Epithelial cell of prostate (primary cell): ENCODE measurements around the gene TMEM37.

Experiments
- DNase-seq: peaks from one replicate; pipeline ENCODE4 v3.0.0-alpha.2; 2011; ENCODE audit warnings: low read depth, low spot score
- H3K27ac ChIP-seq: fragments of 450-650 bp; 2 replicates; pipeline ENCODE4 v1.5.1; 2017; ENCODE audit warnings: mild to moderate bottlenecking

The TMEM37 gene

DNA sequence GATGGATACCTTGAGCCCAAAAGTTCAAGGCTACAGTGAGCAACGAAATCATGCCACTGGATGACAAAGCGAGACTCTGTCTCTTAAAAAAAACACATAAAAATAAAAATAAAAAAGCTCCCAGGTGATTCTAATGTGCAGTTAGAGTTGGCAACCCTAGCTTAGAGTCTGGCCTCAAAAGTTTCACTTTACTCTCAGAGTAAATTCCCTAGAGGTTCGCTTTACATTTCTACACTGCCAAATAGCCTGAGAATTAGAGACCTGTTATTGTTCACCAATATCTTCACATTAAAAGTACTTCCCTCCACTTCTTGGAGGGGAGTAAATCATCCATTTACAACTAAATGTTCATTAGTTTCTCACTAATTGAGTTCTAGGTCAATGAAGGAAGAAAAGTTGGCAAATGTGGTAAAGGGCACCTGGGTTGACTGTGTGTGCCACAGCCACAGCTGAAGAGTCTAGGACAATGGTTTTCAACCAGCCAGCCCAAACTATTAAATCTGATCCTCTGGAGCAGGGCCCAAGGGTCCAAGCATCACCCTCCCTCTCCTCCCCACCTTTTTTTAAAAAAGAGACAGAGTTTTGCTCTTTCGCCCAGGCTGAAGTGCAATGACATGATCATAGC is 15.2 kb upstream of the TMEM37 start:
- no peak for DNase-seq
- no peak overlapping the region for H3K27ac ChIP-seq

DNA sequence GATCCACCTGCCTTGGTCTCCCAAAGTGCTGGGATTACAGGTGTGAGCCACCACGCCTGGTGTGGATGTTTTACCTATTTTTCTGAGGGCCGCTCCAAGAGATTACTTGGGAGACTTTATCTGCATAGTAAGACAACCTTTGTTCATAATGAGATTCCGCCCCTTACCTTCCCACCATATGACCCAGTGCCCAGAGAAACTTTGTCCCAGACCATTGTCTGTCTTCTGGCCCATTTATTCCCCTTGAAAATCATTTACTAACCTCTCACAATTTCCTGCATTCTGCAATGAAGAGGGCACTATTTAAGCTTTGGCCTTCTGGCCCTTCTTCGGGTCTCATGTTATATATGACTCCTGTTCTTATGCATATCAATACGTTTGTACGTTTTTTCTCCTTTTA is 13.7 kb upstream of the TMEM37 start:
- no peak for DNase-seq

DNA sequence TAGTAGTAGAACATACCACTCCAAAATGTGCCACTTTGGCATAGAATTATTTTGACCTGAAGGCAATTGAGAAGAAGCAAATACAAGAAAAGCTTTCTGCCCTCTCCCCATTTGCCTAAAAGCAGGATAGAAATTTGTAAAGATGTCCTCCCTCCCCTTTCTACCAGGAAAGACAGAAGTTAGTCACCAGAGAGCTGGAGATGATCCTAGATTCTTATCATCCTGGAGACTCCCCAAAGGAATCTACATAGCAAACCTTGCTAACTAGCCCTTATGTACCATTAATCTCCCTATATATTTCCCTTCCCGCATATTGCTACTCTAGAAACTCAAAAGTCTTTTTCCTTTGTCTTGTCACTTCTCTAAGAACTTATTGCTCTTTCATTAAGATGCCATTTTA is 12.6 kb upstream of the TMEM37 start:
- no peak for DNase-seq
- H3K27ac ChIP-seq, result no peak overlapping the region

More for the DNA sequence above, 13.7 kb upstream of the TMEM37 start:
- no peak overlapping the region for H3K27ac ChIP-seq

DNA sequence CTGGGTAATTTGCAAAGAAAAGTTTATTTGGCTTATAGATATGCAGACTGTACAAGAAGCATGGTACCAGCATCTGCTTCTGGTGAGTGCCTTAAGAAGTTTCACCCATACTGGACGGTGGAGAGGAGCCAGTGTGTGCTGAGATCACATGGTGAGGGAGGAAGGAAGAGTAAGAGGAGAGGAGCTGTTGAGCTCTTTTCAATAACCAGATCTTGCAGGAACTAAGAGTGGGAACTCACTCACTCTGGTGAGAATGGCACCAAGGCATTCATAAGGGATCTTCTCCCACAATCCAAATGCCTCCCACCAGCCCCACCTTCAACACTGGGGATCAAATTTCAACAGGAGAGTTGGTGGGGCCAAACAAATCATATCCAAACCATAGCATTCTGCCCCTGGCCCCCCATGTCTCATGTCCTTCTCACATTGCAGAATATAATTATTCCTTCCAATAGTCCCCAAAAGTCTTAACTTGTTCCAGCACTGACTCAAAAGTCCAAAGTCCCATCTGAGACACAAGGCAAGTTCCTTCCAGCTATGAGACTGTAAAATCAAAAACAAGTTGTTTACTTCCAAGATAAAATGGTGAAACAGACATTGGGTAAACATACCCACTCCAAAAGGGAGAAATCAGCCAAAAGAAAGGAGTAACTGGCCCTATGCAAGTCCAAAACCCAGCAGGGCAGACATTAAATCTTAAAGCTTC is 11.7 kb upstream of the TMEM37 start:
- no peak for DNase-seq
- H3K27ac ChIP-seq, result no peak overlapping the region

DNA sequence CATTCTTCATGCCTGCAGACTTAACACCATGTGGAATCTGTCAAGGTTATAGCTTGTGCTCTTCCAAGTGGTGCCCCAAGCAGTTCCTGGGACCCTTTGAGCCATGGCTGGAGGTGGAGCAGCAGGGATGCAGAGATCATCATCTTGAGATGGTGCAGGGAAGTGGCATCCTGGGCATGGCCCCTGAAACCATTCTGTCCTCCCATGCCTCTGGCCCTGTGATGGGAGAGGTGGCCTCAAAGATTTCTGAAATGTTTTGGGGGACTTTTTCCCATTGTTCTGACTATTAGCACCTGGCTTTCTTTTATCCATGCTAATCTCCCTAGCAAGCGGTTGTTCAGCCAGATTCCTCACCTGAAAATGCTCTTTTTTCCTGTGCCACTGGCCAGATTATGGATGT is 10.3 kb upstream of the TMEM37 start:
- no peak overlapping the region for H3K27ac ChIP-seq
- DNase-seq, result no peak

DNA sequence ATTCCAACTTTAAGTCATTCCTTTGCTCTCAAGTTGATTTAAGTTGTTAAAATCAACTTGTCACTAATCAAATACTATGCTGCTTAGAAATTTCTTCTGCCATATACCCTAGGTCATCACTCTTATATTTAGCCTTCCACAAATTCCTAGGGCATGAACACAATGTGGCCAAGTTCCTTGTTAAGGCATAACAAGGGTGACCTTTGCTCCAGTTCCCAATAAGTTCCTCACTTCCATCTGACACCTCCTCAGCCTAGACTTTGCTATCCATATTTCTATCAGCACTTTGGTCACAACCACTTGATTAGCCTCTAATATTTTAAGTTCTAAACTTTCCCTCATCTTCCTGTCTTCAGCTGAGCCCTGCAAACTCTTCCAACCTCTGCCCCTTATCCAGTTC is 9.9 kb upstream of the TMEM37 start:
- no peak overlapping the region for H3K27ac ChIP-seq
- DNase-seq, result no peak

DNA sequence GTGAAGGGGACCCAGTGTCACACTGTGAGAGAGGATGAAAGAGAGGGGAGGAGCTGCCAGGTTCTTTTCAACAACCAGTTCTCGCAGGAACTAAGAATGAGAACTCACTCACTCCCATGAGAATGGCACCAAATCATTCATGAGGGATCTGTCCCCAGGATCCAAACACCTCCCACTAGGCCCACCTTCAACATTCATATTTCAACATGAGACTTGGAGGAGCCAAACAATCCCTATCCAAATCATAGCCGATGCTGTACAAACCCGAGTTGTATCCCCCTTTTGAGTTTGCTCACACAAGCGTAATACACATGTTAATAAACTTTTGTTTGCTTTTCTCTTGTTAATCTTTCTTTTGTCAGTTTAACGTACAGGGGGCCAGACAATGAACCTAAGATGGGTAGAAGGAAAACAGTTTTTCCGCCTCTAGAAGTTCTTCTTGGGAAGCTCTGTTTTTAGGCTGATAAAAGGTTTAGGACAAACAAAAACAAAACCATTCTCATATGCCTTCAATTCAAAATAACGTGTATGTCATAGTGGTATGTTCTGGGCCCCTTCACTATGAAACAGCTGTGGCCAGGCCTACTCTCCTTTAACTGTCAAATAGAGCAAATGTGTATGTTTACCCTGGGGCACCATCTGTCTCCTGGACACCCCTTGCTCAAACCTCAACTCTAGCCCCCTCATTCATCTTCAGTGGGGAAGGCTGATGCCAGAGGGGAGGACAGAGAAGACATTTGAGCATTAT is 9.1 kb upstream of the TMEM37 start:
- DNase-seq, result no peak
- H3K27ac ChIP-seq, result no peak overlapping the region

DNA sequence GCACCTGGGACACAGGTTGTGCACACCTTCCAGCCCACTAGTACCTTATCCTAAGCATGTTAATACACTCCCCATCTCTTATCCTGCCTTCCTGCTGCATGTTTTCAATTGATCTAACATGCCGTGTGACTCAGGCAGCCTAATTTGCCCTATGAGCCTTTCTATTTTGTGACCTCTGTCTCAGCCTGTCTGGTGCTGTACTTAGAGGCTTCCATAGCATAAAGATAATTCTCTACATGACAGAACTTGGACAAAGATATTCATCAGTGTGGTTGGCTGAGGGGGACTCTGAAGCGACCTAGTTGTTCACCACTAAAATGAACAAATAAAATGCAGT is 8.6 kb upstream of the TMEM37 start:
- no peak overlapping the region for H3K27ac ChIP-seq
- DNase-seq, result no peak

DNA sequence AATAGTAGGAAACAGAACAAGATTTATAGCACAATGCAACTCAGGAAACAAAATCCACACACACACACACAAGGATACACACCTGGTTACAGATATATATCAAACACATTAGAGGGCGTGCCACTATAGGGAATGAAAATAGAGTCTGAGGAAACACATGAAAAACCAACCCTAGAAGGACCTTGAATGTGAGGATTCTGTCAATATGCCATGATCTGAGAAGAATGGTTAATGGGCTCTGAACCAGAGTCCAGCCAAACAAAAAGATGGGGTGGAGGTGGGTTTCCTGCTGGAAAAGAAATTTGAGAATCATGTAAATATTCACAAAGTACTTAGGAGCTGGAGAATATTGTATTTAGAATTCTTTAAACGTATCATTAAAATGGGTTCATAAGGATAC is 7.8 kb upstream of the TMEM37 start:
- no peak overlapping the region for H3K27ac ChIP-seq
- DNase-seq, result no peak

DNA sequence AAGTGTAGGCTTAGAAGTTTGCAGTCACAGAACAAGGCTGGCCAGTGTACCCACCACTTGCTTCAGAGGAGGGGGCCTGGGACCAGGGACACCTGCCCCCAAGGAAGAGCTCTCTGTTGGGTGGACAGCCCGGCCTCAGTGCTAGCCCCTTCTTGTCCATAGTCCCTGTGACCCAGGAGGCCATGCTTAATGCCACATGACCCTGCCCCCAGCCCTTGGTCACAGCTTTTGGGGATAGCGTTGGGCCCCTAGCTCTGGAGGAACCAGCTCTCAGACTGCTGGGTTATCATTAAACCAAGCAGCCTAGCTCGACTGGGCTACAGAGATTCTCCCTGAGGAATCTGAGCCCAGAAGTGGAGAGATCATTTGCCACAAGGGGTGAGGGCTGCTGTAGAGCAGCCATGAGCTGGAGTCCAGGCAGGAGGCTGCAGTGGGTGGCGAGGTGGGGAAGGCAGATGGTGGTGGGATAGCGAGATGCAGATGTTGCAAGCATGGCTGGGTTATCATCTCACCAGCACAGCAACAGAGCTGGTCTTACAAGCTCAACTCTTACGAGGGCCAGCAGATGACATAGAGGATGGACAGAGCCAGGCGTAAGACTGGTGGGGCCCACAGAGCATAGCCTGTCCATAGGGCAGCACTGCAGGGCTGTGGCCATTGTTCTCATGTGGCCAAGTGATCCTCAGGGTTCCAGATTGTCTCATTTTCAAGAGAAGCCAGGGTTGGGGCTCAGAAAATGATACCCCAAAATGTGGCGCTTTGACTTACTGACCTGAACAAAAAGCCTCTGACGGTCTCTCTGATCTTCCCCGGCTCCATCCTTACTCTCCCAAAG is 7.2 kb upstream of the TMEM37 start:
- DNase-seq, result no peak
- H3K27ac ChIP-seq, result no peak overlapping the region

DNA sequence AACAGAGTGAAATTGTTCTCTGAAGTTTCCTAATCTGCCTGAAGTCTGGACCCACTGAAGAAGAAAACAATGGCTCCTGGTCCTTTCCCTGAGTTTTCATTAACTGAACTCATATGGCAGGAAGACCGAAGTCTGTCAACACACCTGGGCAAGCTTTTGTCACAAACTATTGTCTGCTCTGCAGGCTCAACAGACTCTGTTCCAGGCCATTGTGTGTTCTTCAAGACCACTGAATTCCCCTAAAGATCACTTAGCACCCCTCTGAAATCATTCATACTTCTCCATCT is 6.6 kb upstream of the TMEM37 start:
- no peak for DNase-seq
- no peak overlapping the region for H3K27ac ChIP-seq

DNA sequence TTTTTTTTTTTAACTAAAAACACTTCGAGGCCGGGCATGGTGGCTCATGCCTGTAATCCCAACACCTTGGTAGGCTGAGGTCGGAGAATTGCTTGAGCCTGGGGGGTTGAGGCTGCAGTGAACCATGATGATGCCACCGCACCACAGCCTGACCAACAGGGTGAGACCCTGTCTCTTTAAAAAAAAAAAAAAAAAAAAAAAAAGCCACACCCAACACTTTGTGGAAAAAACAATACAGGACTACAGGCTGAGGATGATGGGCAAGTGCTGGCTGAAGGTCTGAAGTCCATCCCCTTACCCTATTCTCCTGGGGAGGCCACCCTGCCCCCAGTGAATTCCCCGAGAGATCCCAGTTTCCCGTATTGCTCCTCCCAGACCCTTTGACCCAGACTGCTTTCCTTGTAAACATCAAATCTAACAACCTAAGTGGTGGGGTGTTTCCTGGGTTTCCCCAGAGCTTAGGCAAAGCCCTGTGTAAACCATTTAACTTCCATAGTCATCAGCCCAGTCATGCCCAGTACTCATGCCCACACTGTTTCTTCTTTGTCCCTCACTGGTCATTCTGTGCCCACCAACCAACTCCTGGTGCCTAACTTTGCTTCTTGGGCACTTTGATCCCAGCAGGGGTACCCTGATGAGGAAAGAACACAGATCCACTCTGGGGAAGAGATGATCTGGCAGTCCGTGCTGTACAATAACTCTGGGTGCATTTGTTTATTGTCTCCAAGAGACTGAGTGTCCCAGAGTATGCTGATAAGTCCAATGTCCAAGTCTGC is 5.8 kb upstream of the TMEM37 start:
- H3K27ac ChIP-seq, result no peak overlapping the region
- DNase-seq, result no peak

DNA sequence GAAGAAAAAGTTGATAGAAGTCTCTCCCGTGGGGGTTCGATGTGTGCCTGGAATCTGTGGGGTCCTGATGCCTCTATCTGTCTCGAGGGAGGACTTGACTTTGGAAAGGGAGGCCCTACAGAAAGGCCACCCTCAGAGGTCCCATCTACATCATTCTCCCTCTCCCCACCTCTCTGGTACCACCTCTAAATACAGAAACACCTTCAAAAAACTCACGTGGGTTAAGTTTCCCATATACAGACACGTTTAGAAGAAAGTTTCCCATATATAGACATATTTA is 5.3 kb upstream of the TMEM37 start:
- no peak for DNase-seq

DNA sequence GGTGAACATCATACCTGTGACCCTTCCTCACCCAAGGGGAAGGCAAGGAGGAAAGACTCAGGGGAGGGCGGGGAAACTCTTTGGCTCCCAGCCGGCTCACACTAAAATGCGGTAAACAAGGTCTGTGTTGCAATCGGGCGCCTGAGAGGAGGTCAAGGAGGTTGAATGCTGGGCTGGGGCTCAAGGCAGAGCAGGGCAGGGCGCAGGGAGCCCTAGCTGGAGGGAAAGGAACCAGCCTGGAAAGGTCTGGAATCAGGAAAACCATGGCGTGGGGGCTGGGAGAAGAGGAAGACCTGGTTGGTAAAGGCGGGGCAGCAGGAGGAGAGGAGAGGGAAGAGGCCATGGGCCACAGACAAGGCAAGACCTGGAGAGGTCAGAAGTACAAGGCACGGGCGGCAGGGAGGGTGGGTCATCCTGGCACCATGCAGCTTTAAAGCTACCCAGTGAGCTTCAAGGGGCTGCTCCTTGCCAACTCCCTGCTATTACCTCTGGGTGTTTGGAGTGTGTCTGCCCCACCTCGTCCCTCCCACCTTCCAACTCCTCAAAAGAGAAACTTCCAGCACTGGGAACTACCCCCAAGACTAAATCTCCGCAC is 4.8 kb upstream of the TMEM37 start:
- DNase-seq, result no peak
- H3K27ac ChIP-seq, result no peak overlapping the region

More for the DNA sequence above, 5.3 kb upstream of the TMEM37 start:
- H3K27ac ChIP-seq, result no peak overlapping the region

DNA sequence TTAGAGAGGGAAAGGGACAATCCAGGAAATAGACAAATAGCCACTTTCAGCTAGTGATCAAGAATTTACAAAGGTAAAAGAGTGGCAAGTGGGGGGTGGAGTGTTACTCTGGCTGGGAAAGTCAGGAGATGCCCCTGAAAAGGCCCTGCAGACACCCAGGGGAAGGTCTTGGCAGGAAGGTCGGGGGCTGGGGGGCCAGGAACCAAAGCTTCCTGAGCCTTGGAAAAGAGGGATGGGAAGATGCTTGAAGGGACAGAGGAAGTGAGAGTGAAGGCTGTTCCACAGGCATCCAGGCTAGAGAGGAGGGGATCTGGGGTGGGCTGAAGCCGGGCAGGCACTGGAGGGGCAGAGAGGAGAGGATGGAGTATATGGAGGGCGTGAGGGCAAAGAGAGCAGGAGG is 3.9 kb upstream of the TMEM37 start:
- no peak overlapping the region for H3K27ac ChIP-seq
- no peak for DNase-seq

DNA sequence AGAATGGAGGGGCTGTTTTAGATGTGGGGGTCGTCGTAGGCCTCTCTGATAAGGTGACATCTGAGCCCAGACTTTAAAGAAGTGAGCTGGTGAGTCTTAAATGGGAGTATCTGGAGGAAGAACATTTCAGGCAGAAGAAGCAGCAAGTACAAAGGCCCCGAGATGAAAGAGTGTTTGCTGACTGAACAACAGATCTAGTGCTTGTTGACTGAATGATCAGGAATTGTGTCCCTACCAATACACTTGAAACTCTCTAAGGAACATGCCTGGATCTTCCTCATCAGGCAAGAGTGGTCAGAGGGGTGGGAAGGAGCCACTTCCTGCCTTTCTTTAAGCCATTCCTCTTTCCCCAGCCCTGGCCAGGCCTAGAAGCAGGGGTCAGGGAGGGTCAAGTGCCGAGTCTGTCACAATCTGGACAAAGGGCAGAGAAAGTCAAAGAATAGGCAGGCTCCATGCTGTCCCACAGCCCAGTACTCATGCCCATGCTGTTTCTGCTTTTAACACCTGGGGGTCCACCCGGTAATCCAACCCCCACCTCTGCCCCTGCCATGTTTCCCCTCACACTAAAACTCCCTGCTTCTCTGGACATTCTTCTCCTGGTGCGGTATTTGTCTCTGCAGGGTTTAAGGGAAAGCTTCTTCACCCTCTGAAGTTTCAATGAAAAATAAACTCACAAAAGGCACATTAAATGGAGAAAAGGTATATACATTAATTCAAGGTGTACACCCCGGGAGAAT is 3.0 kb upstream of the TMEM37 start:
- DNase-seq, result no peak
- H3K27ac ChIP-seq, result no peak overlapping the region

DNA sequence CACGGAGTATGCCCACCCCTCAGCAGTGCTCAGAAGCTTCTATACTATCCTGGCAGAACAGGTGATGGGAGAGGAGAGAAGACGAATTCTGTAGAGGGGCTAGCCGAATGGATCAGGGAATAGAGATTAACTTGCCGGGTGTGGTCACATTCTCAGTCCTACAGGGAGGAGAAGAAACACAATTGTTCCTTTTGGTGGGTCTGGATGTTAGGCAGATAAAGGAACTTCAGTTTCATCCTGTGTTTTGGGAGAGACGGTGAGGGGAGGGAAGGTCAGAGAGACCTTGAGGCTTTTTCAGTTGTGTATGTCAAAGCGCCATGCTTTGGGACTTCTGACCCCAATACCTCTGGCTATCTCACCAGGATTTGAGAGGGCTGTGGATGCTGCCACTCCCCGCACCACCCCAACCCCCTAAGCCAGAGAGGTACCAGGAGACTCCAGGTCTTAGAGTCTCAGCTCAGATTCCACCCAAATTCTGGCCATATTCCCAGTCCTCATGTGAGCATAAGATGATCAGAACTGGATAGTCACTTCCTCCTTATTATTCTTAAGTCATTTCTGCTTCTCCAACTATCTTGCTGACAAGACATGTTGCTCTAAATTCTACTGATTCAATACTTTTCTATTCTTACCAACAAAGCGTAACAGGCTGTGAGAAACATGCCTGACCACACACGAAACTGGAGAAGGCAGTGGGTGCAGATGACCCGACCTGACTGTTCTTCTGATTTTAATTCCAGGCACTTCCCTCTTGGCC is 2.3 kb upstream of the TMEM37 start:
- DNase-seq, result no peak
- no peak overlapping the region for H3K27ac ChIP-seq

DNA sequence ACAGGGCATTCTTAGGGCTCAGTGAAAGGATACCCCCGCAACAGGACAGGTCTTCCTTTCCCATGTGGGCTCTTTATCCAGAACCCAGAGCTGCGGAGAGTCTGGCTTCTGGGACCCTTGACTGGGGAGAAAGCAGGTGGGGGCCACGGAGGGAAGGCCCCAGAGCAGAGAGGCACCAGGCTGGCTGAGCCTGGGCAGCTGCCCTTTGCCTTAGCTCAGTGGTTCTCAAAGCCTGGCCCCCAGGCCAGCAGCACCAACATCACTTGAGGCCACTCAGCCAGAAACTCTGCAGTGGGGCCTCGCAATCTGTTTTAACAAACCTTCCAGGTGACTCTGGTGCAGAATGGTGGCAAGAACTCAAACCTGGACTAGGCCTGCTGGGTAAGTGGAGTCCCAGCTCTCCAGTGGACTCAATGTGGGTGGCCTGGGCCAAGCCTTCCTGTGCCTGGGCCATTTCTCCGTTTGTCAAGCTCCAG is 1.6 kb upstream of the TMEM37 start:
- H3K27ac ChIP-seq, result no peak overlapping the region
- no peak for DNase-seq
